ENCODE measurements around the gene NKPD1.

The NKPD1 gene

DNA sequence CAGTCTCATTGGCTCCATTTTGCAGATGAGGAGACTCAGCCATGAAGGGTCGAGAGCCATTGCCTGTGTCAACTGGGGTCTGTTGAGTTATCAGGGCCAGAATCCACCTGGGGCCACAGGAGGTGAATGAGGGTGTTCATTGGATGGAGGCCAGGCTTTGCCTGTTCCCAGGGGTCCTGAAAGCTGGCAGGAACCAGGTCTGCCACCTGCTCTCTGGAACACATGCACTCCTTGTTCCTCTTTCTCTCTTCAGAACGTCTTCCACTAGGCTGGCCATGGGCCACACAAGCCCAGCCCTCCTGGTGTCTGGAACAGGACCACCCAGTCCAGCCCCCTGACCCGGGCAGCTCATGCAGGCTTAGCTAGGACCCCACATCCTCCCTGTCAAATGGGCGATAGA lies 46.7 kb downstream of the NKPD1 start:
- no peak for DNase-seq

DNA sequence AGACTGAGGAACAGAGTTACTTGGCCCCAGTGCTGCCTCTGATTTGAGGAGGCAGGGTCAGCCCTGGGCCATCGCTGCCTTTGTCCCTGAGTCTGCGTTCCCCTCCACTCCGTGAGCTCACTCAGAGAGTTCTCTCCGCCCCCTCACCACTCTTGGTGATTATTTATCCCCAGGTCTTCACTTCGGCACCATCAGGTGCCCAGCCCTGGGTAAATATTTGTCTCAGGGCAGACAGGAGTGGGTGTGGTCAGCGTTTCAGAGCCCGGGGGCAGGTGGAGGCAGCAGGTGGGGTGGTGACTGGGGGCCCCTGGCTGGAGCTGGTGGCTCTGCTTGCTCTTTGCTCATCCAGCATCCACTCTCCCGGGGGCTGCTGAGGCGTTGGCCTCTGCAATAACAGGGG lies 47.2 kb downstream of the NKPD1 start:
- no peak for DNase-seq

DNA sequence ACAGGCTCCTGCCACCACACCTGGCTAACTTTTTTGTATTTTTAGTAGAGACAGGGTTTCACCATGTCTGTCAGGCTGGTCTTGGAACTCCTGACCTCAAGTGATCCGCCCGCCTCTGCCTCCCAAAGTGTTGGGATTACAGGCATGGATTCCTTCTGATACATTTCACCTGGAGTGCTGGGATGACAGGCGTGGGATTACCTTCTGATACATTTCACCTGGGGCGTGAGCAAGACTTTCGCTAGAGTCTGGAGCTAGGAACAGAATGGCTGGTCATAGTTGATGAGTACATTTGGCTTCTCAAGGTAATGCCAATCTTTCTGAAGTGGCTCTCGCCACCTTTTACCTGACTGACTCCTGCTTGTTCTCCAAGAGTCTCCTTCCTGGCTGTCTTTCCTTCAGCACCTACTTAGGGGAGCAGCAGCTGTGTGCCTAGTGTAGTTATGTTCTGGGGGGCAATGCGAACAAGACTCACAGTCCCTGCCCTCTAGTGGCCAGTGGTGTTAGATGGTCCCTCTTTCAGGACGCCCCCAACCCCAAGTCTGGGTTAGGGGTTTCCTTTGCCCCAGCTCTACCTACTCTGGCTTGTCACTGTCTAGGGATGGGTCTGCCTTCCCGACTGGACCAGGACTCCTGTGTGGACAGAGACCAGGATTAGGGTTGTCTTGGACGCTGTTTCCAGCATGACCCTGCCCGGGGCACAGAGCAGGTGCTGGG lies 48.5 kb downstream of the NKPD1 start:
- DNase-seq = no peak
